HG03521 (cell line): Measurements from ENCODE around the gene SLC13A5.

Experiments used
- ATAC-seq: cut with Tn5 transposase; IDR thresholded peaks from one replicate; pipeline ENCODE4 v1.9.1; 2021; ENCODE audit warnings: mild to moderate bottlenecking, moderate library complexity; ENCODE audit not compliant: unreplicated experiment

The SLC13A5 gene

DNA sequence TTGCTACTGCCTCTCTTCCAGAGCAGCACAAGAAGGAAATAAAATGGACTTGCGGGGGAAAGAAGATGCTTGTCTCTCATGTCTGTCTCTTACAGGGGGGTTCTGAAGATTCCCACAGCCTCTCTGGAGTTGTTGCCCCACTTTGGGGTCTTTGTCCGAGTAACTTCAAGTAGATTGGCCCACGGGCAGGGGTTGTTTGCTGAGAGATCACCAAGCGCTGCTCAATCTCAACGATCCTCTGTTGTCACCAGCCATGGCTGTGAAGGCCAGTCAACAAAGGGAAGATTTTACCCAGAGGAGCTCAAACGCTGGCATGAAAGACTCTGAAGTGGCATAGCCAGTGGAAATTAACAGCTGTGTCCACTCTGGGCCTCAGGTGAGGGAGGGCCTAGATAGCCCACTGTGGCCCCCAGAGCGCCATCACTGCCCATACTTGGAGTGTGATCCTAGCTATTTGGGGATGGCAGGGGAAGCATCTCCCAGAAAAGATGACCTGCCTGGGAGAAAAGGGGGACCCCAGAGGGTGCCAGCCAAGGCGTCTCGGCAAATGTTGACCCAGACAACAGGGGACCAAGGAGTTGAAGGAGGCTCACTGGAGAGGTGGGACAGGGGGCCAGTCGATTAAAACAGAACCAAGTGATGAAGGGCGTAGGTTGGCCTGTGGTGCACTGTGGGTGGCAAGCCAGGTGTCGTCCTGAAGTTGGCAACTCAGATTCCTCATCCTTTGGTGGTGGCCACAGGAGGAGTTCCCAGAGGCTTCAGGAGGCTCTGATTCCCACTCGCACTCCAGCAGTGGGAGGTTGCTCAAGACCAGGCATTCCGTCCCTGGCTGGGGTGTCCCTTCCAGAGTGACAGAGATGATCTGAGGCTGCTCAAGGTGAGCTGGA lies 28.0 kb downstream of the SLC13A5 start:
- no peak for ATAC-seq

DNA sequence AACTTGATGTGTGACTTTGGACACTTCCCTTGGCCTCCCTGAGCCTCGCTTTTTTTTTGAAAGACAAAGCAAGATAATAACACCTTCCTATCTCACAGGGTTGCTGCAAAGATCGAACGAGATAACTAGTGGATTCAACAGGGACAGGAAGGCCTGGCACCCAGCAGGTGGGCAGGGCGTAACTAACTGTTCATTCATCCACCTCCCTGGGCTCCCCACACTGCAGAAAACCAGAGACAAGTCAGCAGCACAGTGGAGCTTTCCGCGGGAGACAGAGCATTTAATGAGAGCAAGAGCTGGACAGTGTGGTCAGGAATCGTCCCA lies 28.7 kb downstream of the SLC13A5 start:
- no peak for ATAC-seq

DNA sequence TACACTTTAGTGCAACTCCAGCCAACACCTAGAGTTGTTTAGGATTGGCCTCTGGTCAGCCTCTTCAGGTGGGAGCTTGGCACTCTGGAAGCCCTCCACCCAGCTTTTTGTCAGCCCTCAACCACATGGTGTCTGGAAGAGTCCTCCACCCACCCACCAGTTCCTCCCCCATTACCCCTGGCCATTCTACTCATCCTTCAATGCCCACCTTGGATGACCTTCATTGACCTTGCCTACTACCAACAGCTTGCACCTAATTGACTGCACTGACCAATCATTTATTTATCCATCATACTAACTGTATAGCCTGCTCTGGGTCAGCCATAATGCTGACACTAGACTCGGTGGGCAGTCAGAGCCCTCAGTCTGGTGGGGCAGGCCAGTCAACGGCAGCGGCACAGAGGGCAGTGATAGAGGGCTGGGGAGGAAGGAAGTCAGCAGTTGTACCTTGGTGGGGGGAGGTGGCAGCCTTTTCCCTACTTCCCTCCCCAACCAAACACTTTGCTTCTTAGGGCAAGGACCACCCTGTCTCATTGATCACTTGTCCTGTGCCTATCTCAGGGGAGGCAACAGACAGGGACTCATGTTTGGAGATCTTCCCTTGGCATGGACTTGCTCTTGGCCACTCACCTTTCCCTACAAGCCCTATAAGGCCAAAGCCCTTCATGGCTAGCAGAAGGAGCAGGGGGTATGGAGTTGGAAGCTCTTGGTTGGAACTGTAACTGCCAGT lies 29.3 kb downstream of the SLC13A5 start:
- no peak for ATAC-seq

DNA sequence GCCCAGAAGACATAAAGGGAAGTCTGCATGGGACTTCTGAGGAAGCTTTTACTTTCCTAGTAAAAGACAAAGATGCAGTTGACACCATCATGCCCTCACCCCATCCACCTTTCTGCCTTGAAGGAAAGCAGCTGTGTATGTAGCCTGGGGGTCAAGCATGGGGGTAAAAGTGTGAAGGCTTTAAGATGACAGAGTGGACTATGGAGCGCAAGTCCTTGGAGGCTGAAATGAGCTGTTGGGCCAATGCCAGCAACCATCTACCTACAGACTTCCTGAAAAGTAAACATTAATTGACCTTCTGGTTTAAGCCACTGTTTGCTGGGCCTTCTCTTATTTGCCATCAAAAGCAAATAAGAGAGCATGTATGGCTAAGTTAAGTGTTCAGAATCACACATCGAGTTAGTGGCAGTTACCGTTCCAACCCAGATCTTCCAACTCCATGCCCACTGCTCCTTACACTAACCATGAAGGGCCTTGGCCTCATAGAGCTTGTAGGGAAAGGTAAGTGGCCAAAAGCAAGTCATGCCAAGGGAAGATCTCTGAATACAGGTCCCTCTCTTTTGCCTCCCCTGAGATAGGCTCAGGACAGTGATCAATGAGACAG lies 30.0 kb downstream of the SLC13A5 start:
- ATAC-seq, result no peak

DNA sequence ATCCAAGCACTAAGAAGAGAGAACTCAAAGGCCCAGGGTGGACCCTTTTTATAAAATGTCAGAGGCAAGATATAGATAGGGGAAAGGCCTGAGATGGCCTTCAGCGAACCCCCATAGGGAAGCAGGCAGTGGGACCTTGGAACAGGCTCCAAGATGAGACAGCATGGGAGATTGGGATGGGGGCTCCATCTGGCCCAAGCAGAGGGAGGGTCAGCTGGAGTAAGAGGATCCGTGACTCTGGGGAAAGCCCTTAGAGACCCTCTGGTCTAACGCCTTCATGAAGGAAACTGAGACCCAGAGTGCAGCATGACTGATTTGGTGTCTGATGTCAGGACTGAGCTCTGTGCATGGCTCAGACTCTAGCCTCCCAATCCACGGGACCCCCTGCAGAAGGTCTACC lies 30.8 kb downstream of the SLC13A5 start:
- no peak for ATAC-seq

DNA sequence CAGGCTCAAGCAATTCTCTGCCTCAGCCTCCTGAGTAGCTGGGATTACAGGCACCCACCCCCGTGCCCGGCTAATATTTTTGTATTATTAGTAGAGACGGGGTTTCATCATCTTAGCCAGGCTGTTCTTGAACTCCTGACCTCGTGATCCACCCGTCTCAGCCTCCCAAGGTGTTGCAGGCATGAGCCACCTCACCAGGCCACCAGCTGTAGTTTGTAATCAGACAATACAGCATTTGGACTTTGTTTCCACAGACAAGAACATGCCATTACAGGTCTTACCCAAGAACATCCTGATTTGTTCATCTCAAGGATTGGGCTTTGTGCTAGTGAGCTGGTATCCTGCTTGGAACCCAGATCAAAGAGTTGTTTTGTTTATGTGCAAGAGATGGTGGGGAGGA lies 31.5 kb downstream of the SLC13A5 start:
- no peak for ATAC-seq

DNA sequence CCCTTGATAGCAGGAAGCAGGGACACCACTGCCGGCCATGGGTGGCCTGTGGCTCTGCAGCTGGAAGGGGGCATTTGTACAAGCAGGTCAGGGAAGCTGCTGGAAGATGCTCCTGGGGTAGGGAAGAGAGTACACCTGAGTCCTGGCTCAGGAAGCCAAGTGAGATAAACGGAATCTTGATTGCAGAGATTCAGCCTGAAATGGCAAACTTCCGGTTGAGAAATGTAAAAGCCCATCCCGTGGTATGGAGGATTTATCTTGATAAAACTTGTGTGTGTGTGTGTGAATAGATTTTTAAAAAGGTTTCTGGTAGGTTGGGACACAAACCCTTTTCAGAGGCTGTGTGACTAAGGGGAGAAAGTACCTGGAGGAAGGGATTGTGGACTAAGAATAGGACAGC lies 32.0 kb downstream of the SLC13A5 start:
- ATAC-seq, result no peak

DNA sequence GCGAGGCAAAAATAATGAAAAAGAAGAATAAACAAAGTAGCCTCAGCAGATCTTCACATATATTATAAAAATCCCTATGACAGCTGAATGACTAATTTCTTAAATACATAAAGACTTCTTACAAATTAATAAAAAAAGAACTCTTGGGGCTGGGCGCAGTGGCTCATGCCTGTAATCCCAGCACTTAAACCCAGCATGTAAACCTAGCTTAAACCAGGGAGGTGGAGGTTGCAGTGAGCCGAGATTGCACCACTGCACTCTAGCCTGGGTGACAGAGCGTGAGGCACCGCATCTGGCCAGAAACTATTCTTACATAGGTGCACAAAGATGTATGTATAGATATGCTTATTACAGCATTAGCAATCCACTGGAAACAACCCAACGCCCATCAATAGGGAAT lies 33.9 kb downstream of the SLC13A5 start:
- ATAC-seq, result no peak

DNA sequence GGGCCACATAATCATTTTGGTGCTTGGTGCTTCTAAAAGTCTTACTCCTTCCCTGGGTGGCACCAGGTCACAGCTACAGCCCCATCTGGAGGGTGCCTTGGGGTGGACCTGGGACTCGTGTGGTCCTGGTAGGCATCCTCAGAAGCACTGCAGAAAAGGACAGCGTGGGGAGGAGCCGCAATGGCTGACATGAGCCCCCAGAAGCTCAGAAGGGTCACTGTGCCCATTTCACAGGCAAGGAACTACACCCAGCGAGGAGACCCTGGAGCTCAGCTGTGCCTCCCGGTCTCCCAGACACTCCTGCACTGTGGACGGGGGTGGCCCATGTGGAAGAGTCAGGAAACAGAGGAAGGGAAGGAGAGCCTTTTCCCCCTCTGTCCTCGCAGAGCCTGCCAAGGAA lies 35.2 kb downstream of the SLC13A5 start:
- ATAC-seq, result no peak

DNA sequence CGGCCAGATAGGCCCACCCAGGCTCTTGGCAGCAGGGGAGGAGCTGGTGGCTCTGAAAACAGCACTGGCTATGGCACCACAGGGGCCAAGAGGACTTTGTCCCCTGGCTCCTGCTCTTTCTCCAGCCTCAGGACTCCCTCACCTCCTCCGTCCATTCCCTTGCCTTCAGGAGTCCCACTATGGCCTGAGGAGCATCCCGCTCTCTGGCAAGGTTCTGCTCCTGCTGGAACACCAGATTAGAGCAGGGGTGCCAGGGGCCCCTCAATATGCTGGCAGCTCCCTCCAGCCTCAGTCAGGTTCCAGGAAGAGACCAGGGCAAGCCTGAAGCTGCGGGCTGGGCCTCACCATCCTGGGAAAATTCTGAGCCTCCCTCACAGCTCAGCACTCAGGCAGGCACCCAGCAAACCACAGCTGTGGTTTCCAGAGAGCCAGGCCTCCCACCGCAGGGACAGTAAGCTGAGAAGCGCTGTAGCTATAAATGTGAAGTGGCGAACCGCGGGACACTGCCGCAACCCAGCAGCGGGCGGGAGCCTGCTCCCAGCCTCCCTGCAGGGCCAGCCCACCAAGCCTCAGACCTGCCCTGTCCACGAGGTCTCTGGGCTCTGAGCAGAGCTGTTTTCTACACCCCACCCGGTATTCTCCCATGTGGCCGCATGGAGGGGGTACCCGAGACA lies 35.9 kb downstream of the SLC13A5 start:
- ATAC-seq, result no peak

DNA sequence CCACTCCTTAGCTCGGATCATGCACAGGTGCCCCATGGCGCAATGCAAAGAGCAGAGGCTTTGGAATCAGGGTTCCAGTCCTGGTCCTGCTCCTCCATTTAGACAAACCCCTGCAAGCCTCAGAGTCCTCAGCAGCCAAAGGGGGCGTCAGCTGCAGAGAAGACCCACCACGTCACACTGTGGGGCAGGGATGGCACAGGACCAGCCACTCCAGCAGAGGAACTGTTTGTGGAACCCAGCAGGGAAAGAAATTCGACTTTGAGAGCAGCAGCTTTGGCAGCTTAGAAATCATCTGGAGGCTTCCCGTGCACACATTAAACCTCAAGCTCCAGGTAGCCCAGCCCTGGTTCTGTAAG lies 36.4 kb downstream of the SLC13A5 start:
- ATAC-seq, result no peak

DNA sequence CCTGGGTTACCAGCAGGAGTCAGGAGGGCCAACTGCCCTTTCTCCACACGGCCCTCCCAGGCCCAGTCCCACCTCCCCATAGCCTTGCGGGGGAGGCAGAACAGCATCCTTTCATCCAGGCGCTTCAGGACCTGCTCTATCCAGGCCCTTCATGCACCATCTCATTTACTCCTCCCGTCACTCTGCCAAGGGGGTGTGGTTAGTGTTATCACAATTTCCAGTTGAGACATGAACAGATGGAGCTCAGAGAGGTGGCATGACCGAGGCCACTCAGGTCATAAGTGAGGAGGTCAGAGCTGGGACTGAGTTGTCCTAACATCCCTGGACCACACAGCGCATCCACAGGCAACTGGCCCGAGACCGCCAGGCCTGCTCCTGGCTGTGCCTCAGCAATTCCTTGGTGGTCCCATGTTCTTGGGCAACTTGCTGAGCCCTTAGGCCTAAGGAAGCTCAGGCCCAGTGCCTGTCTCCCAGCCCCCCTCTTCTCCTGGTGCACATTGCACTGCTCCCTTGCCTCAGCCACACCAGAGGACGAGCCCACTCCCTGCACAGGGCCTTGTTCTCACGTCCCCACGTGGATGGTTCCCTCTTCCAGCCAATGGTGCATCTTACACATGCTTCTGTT lies 37.9 kb downstream of the SLC13A5 start:
- ATAC-seq, result no peak

DNA sequence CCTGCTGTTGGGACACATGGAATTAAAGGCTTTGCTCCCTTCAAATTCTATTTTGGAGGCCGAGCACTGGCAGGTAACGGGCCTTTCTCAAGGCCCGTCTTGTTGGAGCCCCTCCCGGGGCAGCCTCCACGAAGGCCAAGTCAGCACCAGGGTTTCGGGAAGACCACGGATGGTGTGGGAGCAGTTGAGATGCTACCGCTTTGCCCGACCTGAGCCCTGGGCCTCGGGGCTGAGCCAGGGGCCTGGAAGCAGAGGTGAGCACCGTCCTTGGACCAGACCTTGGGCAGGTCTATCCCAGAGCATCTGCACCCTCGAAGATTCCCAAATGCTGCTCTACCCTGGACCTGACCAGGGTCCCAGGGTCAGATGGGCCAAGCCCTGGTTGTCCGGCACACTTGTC lies 38.6 kb downstream of the SLC13A5 start:
- no peak for ATAC-seq

DNA sequence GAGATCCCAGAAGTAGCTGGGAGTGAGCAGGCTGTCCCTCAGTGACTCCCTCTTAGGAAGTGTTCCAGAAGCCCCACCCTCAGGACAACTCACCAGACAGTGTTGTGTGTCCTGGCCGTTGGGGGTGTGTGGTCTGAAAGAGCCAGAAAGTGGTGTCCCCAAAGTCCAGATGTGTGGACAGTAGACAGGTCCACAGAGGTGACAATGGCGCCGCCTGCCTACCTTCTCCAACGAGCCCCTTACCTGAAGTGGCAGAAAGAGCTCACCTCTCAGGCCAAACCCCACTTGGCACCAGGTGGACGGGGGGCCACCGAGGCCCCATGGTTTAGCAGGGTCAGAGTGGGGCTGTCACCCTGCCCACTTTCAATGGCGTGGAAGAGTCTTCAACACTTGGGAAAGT lies 41.7 kb downstream of the SLC13A5 start:
- ATAC-seq, result no peak

DNA sequence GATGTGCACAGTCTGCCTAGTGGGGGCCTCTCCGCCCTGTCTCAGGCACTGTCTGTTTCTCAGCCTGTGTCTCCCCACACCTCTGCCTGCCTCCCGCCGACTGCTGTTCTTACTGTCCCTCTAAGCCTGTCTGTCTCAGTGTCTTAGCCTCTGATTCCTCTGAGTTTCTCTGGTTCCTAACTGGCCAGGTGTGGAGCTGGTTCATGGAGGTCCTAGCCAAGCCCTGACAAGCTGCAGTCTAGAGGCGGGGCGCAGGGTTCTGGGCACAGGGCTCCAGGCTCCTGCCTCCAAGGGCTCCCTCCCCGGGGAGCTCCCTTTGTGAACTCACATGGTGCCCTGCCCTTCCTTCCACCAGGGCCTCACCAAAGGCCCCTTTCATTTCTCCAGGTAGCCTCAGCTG lies 42.2 kb downstream of the SLC13A5 start:
- no peak for ATAC-seq

DNA sequence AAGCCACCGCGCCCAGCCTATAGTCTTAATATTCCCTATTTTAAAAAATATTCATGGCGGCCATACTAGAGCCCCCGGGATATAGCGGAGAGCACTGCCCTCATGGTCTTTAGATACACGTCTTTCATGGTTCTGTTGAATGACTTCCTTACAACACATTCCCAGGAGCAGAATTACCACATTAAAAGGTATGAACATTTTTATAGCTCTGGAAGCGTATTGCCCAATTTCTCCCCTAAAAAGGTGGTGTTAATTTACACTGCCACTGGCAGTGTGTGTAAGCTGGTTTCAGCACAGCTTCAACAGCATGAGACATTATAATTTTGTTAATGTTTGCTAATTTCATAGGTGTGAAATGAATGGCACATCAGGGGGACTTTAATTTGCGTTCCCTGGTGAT lies 42.6 kb downstream of the SLC13A5 start:
- ATAC-seq, result no peak

DNA sequence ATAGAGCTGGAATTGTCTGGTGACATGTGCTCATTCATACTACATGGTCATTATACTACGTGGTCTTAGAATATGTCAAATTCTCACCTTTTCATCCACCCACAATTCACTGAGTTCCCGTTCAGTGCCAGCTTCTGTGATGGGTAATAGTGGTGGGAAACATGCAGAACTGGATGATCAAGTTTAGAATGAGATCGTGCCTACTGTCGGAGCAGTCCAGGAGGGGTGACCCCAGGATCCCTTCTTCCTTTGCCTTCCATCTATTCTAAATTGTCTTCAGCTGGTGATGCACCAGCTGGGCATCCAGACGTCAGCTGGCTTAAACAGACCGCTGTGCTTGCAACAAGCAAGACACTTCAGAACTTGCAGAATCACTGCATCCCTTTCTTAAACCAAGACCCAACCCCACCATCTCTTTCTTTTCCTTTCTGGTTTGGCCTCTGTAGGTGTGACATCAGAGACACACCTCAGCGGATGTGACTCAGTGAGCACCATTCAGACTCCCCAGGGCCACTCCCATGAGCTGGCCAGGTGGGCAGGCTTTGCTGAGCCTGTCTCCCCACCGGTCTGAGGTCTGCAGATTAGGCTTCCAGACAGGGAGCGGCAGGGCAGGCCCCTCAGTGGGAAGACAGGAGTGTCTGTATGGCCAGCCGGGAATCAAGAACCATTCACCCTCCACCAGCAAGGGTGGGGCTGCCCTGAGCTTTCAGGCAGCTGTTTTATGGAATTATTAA lies 43.5 kb downstream of the SLC13A5 start:
- ATAC-seq, result no peak

DNA sequence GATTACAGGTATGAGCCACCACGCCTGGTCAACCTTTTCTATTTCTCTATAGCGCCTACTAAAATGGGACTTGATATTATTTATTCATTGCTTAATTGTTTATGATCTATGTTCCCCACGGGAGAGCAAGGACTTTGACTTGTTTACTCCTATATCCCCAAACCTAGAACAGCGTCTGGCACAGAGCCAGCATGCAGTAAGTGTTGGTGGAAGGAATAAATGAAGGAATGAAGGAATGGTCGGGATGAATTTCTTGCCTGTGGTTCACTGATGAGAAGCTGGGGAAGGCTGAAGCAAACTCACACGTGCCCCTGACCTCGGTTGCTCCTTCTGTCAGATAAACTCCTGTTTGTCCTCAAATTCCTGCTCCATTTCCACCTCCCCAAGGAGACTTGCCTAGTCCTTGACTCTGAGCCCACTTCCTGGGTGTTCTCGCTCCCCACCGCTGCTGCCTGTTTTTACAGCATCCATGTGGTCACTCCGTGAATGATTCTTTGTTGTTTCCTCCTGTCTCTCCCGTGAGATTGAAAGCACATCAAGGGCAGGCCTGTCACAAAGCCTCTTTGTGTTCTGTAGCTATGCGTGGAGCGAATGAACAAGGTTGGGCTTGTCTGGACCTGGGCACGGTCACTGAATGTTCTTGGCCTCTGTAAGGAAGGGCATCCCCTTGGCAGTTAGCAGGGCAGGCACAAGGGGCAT lies 44.3 kb downstream of the SLC13A5 start:
- no peak for ATAC-seq

DNA sequence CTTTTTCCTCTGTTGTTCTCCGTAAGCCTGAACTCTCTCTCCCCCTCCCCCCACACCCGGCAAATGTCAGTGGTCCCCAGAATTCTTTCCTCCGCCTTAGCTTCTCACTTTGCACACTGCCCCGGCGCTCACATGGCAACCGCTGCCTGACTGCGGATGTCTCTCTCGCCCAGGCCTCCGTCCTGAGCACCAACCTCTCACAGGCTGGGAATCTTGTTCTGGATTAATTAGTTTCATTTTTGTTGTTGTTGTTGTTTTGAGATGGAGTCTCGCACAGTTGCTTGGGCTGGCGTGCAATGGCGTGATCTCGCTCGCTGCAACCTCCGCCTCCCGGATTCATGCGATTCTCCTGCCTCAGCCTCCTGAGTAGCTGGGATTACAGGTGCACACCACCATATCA lies 45.0 kb downstream of the SLC13A5 start:
- no peak for ATAC-seq

DNA sequence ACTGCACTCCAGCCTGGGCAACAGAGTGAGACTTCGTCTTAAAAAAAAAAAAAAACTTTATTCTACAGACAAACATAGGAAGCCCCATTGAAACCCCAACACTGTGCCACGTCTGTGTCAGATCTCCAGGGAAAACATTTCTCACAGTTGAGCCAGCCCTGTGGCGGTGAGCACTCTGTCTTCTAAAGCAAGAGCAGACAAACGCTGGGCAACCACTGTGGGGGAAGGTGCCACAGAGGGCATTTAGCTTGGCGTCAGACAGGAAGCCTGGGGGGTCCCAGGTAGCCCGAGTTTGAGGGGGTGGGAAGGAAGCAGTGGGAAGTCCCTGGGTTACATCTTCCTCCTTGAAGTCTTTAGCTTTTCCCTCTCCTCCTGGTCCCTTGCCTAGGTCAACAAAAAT lies 45.7 kb downstream of the SLC13A5 start:
- ATAC-seq, result no peak
